ENCODE data around the gene NANOS3. TPM values are rescaled to one million over a fixed set of nuclear protein-coding genes. Genes with fewer than 3 reads are reported as not detected.

NANOS3 gene
- total and polyA plus RNA-seq, 4 donors, result not detected

GRCh38 chr19:13884726-13885591 lies 8.0 kb downstream of the NANOS3 start:
- Histone ChIP-seq H3K9me3 (ENCODE audit: control insufficient read depth in 4 of 4, low read length in 3 of 4) (no peaks in the 10 kb centered on the region), H3K4me1 (ENCODE audit: control insufficient read depth in 4 of 4, insufficient read depth in 4 of 4, low read length in 3 of 4) (peaks cover 0 to 7% (median under 1%) of the 10 kb centered on the region in 4 donors), H3K36me3 (ENCODE audit: control insufficient read depth in 4 of 4, insufficient read depth in 3 of 4, low read depth in 1 of 4, low read length in 3 of 4) (no peaks in the 10 kb centered on the region), H3K4me3 (ENCODE audit: low read depth in 1 of 3, low read length in 3 of 3) (no peak overlapping the region), H3K27ac (ENCODE audit: low read depth in 1 of 2, low read length in 2 of 2) (no peak overlapping the region), H3K9ac (ENCODE audit: low read depth in 1 of 2, low read length in 2 of 2) (no peak overlapping the region), H3K27me3 (ENCODE audit: control insufficient read depth in 4 of 4, insufficient read depth in 4 of 4, low read length in 3 of 4) (no peaks in the 10 kb centered on the region)
- 72% methylated on average over 26 of the region's 26 CpGs for WGBS
- TF ChIP-seq YY1 (IDR thresholded peaks at IDR 0.05) (no peak), HNF4G (IDR thresholded peaks at IDR 0.05) (no peak), EGR1 (IDR thresholded peaks at IDR 0.05; ENCODE audit: low read depth in 2 of 2) (no peak), ATF3 (IDR thresholded peaks at IDR 0.05) (no peak), HNF4A (conservative IDR thresholded peaks at IDR 0.05) (no peak), RAD21 (IDR thresholded peaks at IDR 0.05) (no peak), JUND (IDR thresholded peaks at IDR 0.05) (no peak), FOXA1 (IDR thresholded peaks at IDR 0.05) (no peak), TAF1 (conservative IDR thresholded peaks at IDR 0.05) (no peak), RXRA (IDR thresholded peaks at IDR 0.05) (no peak), CTCF (IDR thresholded peaks at IDR 0.05; ENCODE audit: low read depth, low read length, missing input control) (no peak)
- TF ChIP-seq, protein P1, sequence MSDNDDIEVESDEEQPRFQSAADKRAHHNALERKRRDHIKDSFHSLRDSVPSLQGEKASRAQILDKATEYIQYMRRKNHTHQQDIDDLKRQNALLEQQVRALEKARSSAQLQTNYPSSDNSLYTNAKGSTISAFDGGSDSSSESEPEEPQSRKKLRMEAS (IDR thresholded peaks at IDR 0.05), result no peak
- DNase-seq (ENCODE audit: low spot score), result no peak

DNA sequence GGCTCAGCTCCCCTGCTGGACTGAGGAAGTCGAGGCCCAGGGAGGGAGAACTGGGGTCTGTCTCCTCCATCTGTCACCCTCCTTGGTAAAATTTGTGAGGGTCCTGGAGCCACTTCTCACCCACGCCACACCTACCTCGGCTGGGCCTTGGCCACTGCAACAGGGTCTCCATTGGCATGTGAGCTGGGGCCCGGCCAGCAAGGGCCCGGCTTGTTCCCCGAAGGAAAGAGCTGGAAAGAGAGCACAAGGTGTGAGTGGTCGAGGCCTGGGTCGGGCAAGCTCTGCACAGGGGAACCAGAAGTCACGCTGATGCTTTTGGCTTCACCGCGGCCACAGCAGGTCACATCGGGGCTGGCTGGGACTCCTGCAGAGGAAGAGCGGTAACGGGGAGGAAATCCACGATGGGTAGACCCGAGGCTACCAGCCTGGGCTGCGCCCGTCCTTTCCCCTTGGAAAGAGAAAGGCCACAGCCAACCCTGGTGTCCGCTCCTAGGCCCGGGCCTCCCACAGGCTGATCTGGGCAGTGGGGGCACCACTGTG lies 9.0 kb downstream of the NANOS3 start:
- no peak overlapping the region for H3K4me3 ChIP-seq (ENCODE audit: low read depth in 1 of 3, low read length in 3 of 3)
- H3K9me3 ChIP-seq (ENCODE audit: control insufficient read depth in 4 of 4, low read length in 3 of 4), result no peaks in the 10 kb centered on the region
- 90% methylated on average over 20 of the region's 20 CpGs for WGBS
- no peaks in the 10 kb centered on the region for H3K36me3 ChIP-seq (ENCODE audit: control insufficient read depth in 4 of 4, insufficient read depth in 3 of 4, low read depth in 1 of 4, low read length in 3 of 4)
- TF ChIP-seq JUND (IDR thresholded peaks at IDR 0.05) (no peak), HNF4G (IDR thresholded peaks at IDR 0.05) (no peak), NR2F2 (IDR thresholded peaks at IDR 0.05) (no peak), RAD21 (IDR thresholded peaks at IDR 0.05) (no peak), TAF1 (conservative IDR thresholded peaks at IDR 0.05) (no peak), SP1 (IDR thresholded peaks at IDR 0.05) (no peak), EGR1 (IDR thresholded peaks at IDR 0.05; ENCODE audit: low read depth in 2 of 2) (no peak), YY1 (IDR thresholded peaks at IDR 0.05) (no peak)
- TF ChIP-seq, protein P2, sequence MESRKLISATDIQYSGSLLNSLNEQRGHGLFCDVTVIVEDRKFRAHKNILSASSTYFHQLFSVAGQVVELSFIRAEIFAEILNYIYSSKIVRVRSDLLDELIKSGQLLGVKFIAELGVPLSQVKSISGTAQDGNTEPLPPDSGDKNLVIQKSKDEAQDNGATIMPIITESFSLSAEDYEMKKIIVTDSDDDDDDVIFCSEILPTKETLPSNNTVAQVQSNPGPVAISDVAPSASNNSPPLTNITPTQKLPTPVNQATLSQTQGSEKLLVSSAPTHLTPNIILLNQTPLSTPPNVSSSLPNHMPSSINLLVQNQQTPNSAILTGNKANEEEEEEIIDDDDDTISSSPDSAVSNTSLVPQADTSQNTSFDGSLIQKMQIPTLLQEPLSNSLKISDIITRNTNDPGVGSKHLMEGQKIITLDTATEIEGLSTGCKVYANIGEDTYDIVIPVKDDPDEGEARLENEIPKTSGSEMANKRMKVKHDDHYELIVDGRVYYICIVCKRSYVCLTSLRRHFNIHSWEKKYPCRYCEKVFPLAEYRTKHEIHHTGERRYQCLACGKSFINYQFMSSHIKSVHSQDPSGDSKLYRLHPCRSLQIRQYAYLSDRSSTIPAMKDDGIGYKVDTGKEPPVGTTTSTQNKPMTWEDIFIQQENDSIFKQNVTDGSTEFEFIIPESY (IDR thresholded peaks at IDR 0.05), result no peak
- H3K4me1 ChIP-seq (ENCODE audit: control insufficient read depth in 4 of 4, insufficient read depth in 4 of 4, low read length in 3 of 4), result no peaks in the 10 kb centered on the region
- no peak overlapping the region for H3K27ac ChIP-seq (ENCODE audit: low read depth in 1 of 2, low read length in 2 of 2)
- no peaks in the 10 kb centered on the region for H3K27me3 ChIP-seq (ENCODE audit: control insufficient read depth in 4 of 4, insufficient read depth in 4 of 4, low read length in 3 of 4)
- H3K9ac ChIP-seq (ENCODE audit: low read depth in 1 of 2, low read length in 2 of 2), result no peak overlapping the region
- DNase-seq (ENCODE audit: low spot score), result no peak

Data from liver (tissue), 9 donors.